GM12878 (cell line): Measurements from ENCODE around the gene IRS1. TPM values are rescaled to one million over a fixed set of nuclear protein-coding genes. Genes with fewer than 3 reads are reported as not detected.

Experiments
- ATAC-seq: fragments of 200-7000 bp; cut with Tn5 transposase; 3 replicates; pipeline ENCODE4 v1.9.1; 2020; ENCODE audit warnings: mild to moderate bottlenecking, moderate library complexity
- BruUV-seq: library from RNA; stranded (reverse); fragments of 400-500 nt; replicated peaks from 2 replicates; lab custom pipeline; 2021; lab: Mats Ljungman, UMichigan
- CTCF ChIA-PET: fragments of 300-600 bp; sonication (Branson Sonifier 250); formaldehyde crosslinking; extraction: SDS; loops from one replicate; lab custom pipeline; 2021; ENCODE audit warnings: inconsistent platforms; lab: Yijun Ruan, JAX
- POLR2A ChIA-PET: fragments of 350-600 bp; formaldehyde crosslinking; extraction: SDS; loops from one replicate; lab custom pipeline; 2021; ENCODE audit warnings: inconsistent platforms; lab: Charles Lee
- RAD21 ChIA-PET: fragments of 300-600 bp; sonication (Branson Sonifier 250); formaldehyde crosslinking; loops from one replicate; lab custom pipeline; 2023; ENCODE audit warnings: antibody characterized with exemption; ENCODE audit not compliant: unreplicated experiment; lab: Charles Lee
- SMC1A ChIA-PET: fragments of 300-600 bp; sonication (Branson Sonifier 250); formaldehyde crosslinking; loops from one replicate; lab custom pipeline; 2023; ENCODE audit not compliant: unreplicated experiment, uncharacterized antibody; lab: Charles Lee
- DNase-seq: peaks from one replicate; pipeline ENCODE4 v3.0.0-alpha.2; 2011; ENCODE audit warnings: low read depth, low spot score
- FAIRE-seq: peaks from 3 replicates; lab custom pipeline; 2011; peaks lifted over from hg19 to GRCh38; lab: Jason Lieb, UNC
- H2AFZ ChIP-seq: 2 replicates; pipeline ENCODE4 v1.6.0; 2011; ENCODE audit warnings: low read depth, low read length, control low read depth; ENCODE audit not compliant: control insufficient read depth
- H3K27ac ChIP-seq: 2 replicates; pipeline ENCODE4 v1.5.1; 2011; ENCODE audit warnings: control low read depth; ENCODE audit not compliant: control insufficient read depth, insufficient read depth
- H3K27me3 ChIP-seq, 2 experiments: replicated peaks in 1 of 2; 2 replicates each; pipeline versions ENCODE4 v1.6.0 to v1.6.1; 2011; ENCODE audit warnings: low read length in 1 of 2; ENCODE audit not compliant: control insufficient read depth in 2 of 2, insufficient read depth in 2 of 2
- H3K36me3 ChIP-seq, 2 experiments: 2 replicates each; pipeline ENCODE4 v1.5.1; 2011; ENCODE audit warnings: low read length in 1 of 2; ENCODE audit not compliant: control insufficient read depth in 2 of 2, insufficient read depth in 2 of 2
- H3K4me1 ChIP-seq: 2 replicates; pipeline ENCODE4 v1.6.1; 2011; ENCODE audit warnings: mild to moderate bottlenecking, low read length, moderate library complexity, mixed read lengths; ENCODE audit not compliant: control insufficient read depth, insufficient read depth
- H3K4me2 ChIP-seq: 2 replicates; pipeline ENCODE4 v1.6.0; 2011; ENCODE audit warnings: control low read depth; ENCODE audit not compliant: control insufficient read depth, insufficient read depth
- H3K4me3 ChIP-seq: fragments of 200-600 bp; sonication (generic); 2 replicates; pipeline ENCODE4 v1.5.1; 2016
- H3K79me2 ChIP-seq: 2 replicates; pipeline ENCODE4 v1.6.0; 2011; ENCODE audit warnings: low read length; ENCODE audit not compliant: control insufficient read depth, insufficient read depth
- H3K9ac ChIP-seq: 2 replicates; pipeline ENCODE4 v1.8.0; 2011; ENCODE audit warnings: low read length, control low read depth, mixed read lengths; ENCODE audit not compliant: control insufficient read depth, insufficient read depth
- H3K9me3 ChIP-seq: replicated peaks from 3 replicates; pipeline ENCODE4 v1.5.1; 2011; ENCODE audit warnings: mild to moderate bottlenecking, low read length; ENCODE audit not compliant: control insufficient read depth, insufficient read depth
- H4K20me1 ChIP-seq: 2 replicates; pipeline ENCODE4 v1.6.0; 2011; ENCODE audit not compliant: control insufficient read depth, insufficient read depth
- NR2C1 ChIP-seq: fragments of 450-650 bp; IDR thresholded peaks from 2 replicates; pipeline ENCODE4 v1.6.1; 2017; ENCODE audit warnings: antibody characterized with exemption, mild to moderate bottlenecking, moderate library complexity
- WGBS: methylation state at CpG from one replicate; pipeline ENCODE4 v1.1.6; 2016; ENCODE audit warnings: low lambda C conversion rate; ENCODE audit not compliant: insufficient replicate concordance, insufficient coverage; ENCODE audit errors: missing lambda C conversion rate; 5-methylcytosine and 5-hydroxymethylcytosine counted together
- in situ Hi-C: fragments of 300-500 bp; cut with MboI; formaldehyde crosslinking; loops from 9 replicates; pipeline ENCODE4 v1.14.3; 2018; ENCODE audit warnings: mixed read lengths
- intact Hi-C: fragments of 100-400 bp; cut with micrococcal nuclease; formaldehyde crosslinking; loops from one replicate; pipeline ENCODE4 v1.14.2; 2022; ENCODE audit not compliant: unreplicated experiment
- polyA plus RNA-seq, 11 experiments: library from polyadenylated mRNA; depleted of rRNA in 4 of 11; unstranded in 6 of 11; stranded (reverse) in 5 of 11; fragments of >200 nt; fragmentation: Nextera tagmentation in 4 of 11; fragmentation: Illumina TruSeq in 1 of 11; extraction: Ambion mirVana in 4 of 11; extraction: Trizol in 1 of 11; gene quantifications; 1 replicate in 1 of 11; 2 replicates in 10 of 11; pipeline versions ENCODE4 v1.2.1 to v1.2.3, GENCODE V29; 2011 to 2016; ENCODE audit warnings: inconsistent platforms in 2 of 11, missing spikeins in 2 of 11, low read depth in 1 of 11
- total RNA-seq, 4 experiments: library from RNA; depleted of rRNA in 3 of 4; stranded (reverse); fragments of >200 nt in 3 of 4; fragmentation: Illumina TruSeq in 1 of 4; extraction: Trizol in 1 of 4; gene quantifications; 2 replicates each; pipeline versions ENCODE4 v1.2.1 to v1.2.3, GENCODE V29; 2013 to 2021
- TF ChIP-seq, protein P1 (sequence below): fragments of 450-650 bp; conservative IDR thresholded peaks from 2 replicates; pipeline ENCODE4 v1.6.1; 2017; ENCODE audit warnings: mild to moderate bottlenecking, moderate library complexity

Gene IRS1
- total and polyA plus RNA-seq, 10 of the 15 experiments (the other 5 are each of a cell fraction or from before 2014, with no cell fraction given), result 0.03 to 1.7 (median 0.34) TPM

DNA sequence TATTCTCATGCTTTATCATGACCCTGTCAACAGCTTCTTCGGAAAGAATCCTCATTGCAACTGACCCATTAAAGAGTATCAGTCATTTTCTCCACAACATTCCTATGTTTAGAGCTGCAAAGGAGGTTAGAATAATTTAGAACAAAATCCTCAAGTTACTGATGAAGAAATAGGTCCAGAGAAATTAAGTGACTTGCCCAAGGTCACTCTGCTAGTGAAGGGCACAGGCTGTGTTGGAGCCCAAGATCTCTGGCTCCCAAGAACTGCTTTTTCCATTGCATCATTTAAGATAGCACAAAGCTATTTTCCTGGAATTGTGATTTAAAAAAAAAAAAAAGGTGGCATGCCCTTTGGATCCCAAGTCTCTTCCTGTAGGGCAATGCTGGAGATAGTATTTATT, 9.6 kb downstream of the IRS1 start (continued):
- TF ChIP-seq, protein P1, sequence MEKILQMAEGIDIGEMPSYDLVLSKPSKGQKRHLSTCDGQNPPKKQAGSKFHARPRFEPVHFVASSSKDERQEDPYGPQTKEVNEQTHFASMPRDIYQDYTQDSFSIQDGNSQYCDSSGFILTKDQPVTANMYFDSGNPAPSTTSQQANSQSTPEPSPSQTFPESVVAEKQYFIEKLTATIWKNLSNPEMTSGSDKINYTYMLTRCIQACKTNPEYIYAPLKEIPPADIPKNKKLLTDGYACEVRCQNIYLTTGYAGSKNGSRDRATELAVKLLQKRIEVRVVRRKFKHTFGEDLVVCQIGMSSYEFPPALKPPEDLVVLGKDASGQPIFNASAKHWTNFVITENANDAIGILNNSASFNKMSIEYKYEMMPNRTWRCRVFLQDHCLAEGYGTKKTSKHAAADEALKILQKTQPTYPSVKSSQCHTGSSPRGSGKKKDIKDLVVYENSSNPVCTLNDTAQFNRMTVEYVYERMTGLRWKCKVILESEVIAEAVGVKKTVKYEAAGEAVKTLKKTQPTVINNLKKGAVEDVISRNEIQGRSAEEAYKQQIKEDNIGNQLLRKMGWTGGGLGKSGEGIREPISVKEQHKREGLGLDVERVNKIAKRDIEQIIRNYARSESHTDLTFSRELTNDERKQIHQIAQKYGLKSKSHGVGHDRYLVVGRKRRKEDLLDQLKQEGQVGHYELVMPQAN, result no peak

DNA sequence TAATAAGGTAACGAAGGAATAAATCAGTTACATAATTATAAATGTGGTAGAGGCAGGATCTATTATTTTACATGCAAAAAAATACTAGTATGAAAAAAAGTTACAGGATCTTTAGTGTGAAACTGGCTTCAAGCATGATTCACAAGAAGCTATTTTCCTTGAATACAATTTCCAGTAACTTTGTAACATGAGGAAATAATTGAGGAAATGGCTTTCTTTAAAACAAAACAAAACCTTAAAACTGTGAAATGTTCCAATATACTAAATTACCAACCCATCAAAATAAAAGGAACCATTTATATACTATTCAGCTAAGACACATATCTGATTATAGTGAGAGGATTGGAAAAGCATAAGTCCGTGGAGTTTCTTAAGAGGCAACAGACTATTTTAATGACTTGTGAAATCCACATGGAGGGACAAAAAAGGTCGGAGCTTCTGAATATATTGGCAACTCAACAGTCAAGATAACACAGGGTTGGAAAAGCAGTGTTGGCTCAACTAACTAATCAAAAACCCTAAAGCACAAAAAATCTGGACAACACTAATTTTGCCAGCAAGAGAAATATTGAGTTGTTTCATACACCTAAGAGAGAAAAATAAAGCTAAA, 10.6 kb downstream of the IRS1 start:
- FAIRE-seq (no peak), DNase-seq (no peak), ATAC-seq (no peak)
- Histone ChIP-seq H3K27me3 (no peaks in the 10 kb centered on the region), H3K36me3 (no peaks in the 10 kb centered on the region), H3K4me1 (peaks cover 6% of the 10 kb centered on the region), H2AFZ (no peak overlapping the region), H3K4me3 (no peak overlapping the region), H3K4me2 (no peak overlapping the region), H3K9ac (no peak overlapping the region), H4K20me1 (no peaks in the 10 kb centered on the region), H3K79me2 (no peaks in the 10 kb centered on the region), H3K27ac (no peak overlapping the region), H3K9me3 (no peaks in the 10 kb centered on the region)
- in situ Hi-C loops (no loop called here), intact Hi-C loops (no loop called here)
- WGBS, result 49% methylated on average over 3 of the region's 3 CpGs
- RAD21 ChIA-PET, result interaction anchor here (1.1 to 1.6 kb wide), 2 partner anchors 14 to 16 kb away, joined by 3 to 4 read pairs; no protein-coding TSS in a partner anchor
- POLR2A ChIA-PET, result interaction anchor here (1.0 to 2.3 kb wide), 2 partner anchors 16 to 46 kb away, joined by 3 to 10 read pairs; no protein-coding TSS in a partner anchor
- SMC1A ChIA-PET, result interaction anchor here (0.6 to 5.3 kb wide), 6 partner anchors 9 to 1128 kb away, joined by 3 to 26 read pairs (median 3); no protein-coding TSS in a partner anchor
- no peak for TF ChIP-seq NR2C1
- BruUV-seq, result no TSS peak
- CTCF ChIA-PET, result interaction anchor here (0.6 to 4.4 kb wide), 7 partner anchors 9 to 450 kb away, joined by 3 to 16 read pairs (median 3); no protein-coding TSS in a partner anchor
